ENCODE measurements around the gene FSD2.

Gene FSD2, protein sequence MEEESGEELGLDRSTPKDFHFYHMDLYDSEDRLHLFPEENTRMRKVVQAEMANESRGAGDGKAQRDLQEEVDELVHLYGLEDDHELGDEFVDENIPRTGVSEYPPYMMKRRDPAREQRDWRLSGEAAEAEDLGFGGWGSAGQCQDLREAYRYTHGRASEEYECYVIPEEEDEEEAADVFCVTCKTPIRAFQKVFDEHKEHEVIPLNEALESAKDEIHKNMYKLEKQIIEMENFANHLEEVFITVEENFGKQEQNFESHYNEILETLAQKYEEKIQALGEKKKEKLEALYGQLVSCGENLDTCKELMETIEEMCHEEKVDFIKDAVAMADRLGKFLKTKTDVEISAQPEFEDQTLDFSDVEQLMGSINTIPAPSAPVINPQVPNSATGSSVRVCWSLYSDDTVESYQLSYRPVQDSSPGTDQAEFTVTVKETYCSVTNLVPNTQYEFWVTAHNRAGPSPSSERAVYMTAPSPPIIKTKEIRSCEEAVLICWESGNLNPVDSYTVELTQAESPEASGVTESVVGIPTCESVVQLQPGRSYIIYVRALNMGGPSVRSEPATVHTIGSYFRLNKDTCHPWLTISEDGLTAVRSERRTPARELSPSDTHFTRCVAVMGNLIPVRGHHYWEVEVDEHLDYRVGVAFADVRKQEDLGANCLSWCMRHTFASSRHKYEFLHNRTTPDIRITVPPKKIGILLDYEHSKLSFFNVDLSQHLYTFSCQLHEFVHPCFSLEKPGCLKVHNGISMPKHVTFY

GRCh38 chr15:82805994-82806406 is at the start of gene FSD2:
Gene FSD2 (minus strand): TSS chr15:82806069. CDS start chr15:82787390, 18,679 bp downstream.
- DNase-seq = no peak

DNA sequence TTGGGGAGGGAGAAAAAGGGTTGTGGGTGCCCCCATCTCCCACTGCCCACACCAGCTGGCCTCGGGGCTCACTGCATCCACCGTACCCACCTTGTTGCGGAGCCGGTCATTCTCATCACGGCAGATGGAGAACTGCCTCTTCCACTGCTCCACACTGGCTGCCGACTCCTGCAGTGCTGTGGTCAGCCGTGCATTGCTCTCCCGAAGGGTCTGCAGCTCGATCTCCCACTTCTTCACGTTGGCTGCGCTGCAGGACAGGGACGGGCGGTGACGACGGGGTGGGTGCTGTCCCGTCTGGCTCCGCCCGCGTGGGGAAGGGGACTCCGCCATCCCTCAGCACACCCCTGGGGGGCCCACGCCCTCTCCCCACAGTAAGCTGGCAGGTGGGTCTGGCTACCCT is 48.7 kb upstream of the FSD2 start:
- no peak for DNase-seq

DNA sequence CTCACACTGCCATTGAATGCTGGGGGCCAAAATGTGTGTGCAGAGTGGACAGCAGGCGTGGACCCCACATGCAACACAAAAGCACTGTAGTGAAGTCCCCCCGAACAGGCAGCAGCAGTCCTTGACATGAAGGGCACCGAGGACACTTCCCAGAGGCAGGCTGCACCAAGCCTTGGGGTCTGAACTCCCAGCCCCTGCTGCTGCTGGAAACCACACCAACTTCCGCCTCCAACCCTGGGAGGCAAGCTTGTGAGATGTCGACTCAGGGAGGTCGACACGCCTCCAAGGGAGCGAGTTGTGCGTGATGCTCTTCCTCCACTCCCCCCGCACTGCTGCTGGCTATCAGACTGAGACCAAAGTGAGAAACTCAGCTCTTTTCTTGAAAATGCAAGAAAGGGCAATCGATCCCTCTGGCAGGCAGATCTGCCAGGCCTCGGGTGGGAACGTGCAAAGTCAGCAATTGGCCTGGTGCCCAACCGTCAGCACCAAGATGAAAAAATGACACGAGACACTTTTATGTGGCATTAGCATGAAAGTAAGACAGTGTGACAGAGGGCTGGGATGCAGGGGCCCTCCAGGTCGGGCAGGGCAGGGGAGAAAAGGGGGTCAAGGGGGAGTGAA is 47.2 kb upstream of the FSD2 start:
- no peak for DNase-seq

DNA sequence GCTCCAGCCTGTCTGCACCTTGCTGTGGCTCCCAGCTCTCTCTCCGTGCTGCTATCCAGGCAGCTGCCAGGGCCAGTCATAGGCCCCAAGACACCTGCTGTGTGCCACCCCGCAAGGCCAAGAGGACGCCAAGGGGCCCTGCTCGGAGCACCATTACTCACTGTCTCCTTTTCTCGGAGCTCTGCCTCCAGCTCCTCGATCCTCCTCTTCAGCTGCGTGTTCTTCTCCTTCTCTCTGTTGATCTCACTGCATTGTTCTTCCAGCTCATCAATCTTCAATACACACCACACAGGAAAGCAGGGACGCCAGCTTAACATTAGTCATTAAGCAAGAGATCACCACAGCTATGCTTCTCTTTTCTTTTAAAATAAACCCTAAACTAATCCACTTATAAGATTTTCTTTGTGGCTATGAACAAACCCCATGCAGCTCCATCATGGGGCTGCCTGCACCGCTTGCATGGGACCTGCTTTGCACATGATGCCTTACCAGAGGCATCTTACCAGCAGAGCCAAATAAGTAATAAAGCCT is 46.2 kb upstream of the FSD2 start:
- DNase-seq = no peak

DNA sequence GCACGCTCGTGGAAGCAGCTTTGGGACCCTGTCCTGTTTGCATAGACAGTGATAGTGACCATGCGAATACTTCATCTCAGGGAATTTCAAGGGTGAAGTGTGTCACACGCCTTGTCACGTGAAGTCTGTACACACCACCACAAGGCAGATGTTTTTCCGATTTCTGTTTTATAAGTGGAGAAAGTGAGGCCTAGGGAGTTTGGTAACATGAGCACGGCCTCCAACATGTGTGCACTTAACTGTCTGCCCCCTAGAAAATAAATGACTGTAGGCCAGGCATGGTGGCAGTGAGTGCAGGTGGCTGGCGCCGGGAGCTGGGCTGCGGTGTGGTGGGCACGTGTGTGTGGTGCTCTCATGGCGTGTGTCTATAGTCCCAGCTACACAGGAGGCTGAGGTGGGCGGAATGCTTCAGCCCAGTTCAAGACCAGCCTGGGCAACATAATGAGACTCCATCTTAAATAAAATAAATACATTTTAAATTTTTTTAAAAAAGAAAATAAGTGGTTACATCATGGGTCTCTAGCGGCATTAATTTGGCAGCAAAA is 45.5 kb upstream of the FSD2 start:
- DNase-seq = no peak

DNA sequence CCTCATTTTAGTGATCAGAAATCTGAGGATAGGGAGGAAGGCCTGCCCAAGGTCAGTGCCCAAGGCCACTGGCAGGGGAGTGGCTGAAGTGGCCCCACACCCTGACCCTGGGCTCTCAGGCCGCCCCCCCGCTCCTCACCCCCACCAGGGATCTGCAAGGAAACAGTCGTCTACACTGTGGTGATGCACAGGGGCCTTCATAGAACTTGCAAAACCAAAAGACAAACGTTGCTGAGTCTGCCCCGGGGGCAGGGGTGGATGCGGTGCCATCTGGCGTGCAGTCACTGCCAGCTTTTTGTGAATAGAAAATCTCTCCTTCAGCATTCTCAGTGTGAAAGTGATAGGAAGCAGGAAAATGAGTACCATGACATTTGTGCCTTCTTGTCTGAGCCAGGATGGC is 44.9 kb upstream of the FSD2 start:
- DNase-seq = peak in 2 of 58 donors; percentile 11 to 18

DNA sequence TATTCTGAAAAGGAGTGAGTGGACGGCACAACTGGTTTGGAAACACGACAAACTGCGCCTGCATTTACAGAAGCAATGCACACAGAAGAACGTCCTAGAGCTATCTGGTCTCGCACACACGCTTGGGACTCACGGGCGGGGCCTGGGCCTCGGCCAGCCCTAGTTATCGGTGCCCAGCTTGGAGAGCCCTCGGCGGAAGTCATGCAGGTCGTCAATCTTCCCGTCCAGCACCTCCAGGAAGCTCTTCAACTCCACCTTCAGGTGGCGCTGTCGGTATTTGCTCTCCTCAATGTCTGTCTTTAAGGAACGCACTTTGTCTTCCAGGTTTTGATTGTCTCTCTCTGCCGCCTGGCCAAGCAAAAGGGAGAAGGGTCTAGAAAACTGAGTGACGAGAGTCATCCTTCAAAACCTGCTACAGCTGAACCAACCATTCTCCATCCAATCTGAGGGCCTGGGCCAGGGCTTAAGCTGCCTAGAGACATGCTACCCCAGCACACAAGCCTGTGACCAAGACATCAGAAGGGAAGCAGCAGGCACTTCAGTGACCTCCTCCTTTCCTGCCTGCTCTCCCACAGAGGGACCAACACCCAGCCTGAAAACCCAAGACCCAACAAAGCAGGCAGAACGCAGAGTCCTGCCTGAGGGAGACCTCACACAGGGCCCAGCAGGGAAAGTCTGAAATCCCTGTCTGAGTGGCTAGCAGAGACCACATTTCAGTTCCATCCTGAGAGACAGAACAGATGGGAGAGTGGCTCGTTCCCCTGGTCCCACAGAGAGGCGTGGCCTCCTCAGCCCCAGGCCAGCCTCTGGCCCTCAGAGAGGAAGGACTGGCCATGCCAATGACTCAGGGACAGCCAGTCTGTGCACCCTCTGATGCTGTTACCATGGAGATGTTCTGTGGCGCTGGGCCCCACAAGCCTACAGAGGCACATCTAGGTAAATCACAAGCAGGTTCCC is 44.0 kb upstream of the FSD2 start:
- peak in 32 of 58 donors; percentile 6 to 75 (median 24) for DNase-seq

DNA sequence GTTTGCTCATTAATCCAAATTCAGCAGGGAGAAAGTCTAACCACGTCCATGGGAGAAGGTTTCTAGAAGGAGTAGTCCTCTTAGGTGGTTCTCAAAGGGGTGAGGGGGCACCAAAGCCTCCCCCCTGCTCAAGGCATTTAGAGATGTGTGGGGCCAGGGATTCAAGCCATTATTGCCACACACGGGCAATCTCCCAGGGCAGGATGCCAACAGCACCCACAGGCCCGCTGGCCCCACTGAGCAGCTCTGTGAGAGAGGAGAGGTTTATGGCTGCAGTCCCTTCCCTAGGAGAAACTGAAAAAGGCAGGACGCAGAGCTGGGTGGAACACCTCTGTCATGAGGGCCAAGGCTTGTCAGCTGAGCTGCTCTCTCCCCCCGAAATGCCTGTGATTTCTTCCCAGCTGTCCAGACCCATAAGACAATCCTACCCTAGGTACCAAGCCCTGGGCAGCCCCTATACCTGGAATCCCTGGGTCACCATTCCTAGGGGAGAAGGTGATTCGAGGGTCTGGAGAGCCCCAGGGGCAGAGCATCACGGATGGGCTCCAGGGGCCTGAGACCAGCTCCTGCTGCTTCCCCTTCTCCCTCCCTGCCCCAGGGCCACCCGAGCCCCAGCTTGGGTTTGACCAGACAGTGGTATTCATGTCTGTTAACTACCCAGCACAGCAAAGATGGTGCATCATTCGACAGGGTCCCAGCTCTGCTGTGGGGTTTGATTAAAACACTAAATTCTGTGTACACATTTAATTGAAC is 42.5 kb upstream of the FSD2 start:
- no peak for DNase-seq

DNA sequence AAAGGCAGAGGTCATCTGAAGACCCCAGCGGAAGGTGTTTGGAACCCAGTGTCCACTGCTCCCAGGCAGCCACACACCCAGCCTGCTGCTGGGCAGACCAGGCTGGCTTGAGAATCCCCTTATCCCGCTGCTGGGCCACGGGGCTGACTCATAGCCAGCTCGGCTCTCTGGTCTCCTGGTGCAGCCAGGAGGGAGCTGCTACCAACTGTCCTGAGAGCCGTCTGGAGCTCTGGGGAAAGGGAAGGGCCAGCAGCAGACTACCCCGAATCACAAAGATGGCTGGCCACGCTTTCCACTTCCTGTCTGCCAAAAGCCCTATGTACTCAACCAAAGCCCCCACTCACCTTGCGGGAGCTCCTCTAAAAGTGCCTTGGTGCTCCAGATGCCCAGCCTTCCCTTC is 41.8 kb upstream of the FSD2 start:
- no peak for DNase-seq

DNA sequence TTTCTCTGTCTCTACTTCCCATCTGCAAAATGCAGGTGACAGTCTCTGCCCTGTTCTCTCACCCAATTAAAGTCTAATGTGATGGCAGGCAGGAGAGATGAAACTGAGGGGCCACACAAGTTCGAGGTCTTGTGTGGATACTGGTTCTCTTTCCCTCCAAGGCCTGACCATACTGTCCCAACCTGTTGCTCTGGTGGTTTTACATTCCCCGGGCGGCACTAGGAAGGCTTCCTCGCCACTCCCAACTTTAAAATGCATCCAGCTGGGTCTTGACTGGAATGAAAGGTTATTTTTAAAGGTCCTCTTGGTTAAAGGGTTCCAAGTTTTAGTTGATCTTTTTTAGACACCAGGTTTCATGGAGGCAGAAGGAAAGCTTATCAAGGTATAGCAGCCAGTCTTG is 40.8 kb upstream of the FSD2 start:
- DNase-seq = no peak

GRCh38 chr15:82845686-82846085 is 39.8 kb upstream of the FSD2 start:
- no peak for DNase-seq

DNA sequence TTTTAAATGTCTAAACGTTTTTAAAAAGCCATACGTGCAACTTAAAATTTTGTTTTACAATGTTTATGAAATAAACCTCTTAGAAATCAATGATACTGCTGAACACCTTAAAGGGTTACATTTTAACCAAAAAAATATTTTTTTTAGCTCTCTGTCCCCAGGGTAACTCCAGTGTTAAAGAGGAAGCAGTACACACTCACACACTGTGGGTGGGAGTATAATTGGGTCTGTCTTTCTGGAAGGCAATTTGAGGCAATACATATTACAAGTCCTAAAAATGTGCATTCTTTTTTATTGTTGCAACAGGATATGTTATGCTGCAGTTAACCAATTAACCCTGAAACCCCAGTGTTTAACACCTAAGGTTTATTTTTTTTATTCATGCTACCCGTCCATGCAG is 37.7 kb upstream of the FSD2 start:
- no peak for DNase-seq

GRCh38 chr15:82840166-82840565 is 34.3 kb upstream of the FSD2 start:
- DNase-seq = no peak

- no peak for DNase-seq
Observed at GRCh38 chr15:82839136-82839535, 33.3 kb upstream of the FSD2 start.

DNA sequence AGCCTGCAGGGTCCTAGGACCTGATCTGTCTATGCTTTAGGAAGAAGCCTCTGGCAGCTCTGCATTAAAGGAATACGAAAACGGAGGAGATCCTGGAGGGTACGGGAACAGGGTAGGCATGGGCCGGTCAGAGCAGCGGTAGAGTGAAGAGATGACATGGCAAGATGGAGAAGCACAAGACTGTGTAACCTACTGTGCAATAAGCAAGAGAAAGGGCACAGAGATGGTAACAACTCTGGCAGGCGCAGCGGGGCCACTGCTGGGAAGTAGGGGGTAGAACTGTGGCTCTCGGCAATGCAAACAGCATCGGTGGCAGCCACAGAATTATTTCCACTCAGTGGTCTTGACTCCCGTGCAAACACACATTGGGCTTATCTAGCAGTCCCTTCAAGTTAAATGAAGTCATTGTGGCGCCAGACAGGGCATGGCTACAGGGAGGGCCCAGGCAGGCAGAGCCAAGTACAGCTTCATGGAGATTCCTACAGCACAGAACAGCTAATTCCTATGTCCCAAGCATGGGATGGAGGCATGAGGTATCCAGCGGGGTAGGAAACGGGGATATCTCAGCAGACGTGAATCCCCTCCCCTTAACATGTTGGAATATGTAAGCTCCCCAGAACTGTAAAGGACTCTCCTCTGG is 32.3 kb upstream of the FSD2 start:
- DNase-seq = no peak

DNA sequence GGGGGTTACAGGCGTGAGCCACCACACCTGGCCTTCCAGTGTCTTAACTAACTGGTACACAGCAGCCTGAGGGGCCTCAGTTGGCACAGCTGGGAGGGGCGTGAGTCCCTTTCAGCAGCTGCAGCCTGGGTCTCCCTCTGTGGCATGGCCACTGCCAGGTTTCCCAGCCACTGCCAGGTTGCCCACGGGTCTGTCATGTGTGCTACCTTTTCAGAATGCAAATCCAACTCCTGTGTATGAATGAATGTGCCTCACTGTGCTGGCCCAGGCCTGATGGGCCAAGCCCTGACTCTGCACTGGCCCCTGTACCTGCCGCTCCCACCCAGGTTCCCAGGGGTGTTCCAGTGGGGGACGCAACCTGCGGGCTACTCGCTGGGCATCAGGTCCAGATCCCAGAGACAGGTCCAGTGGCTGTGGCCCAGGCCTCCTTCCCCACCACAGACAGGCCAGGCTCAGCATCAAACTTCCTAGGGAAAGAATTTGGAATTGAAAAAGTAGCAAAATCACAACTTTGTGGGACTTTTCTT is 29.6 kb upstream of the FSD2 start:
- DNase-seq = no peak

- no peak for DNase-seq
Observed at GRCh38 chr15:82833362-82833682, 27.5 kb upstream of the FSD2 start.

DNA sequence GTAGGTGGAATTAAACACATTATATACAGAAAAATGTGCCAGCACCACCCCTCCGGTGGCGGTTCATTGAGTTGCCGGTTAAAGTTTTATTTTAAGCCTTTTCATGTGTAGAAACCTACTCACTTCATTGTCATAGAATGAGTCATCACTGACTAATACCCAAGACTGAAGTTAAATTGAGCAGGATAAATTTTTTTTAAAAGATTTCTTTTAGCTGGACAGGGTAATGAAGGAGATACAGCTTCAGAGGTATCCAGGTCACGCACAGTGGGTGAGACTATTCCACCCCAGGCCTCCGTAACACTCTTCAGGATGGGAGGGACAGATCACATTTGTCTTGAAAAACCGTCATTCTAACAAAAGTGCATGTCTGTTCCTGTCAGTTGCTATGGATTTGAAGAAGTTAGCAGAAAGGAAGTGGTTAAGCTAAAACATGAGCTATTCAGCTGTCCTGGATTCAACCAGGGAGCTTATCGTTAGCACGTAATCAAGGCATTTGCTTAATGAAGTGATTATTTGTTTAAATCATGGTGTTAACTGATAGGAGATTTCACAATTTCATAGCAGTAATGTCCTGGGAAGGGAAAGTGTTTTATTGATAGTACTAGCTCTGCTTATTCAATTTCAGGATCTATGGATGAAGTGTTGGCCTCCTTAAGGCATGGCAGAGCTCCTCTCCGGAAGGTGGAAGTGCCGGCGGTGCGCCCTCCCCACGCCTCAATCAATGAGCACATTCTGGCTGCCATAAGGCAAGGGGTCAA is 26.9 kb upstream of the FSD2 start:
- peak in 5 of 58 donors; percentile 5 to 21 (median 14) for DNase-seq

Data from anterior cingulate cortex (tissue), 58 donors.